ENCODE data around the gene CMSS1. TPM values are rescaled to one million over a fixed set of nuclear protein-coding genes. Genes with fewer than 3 reads are reported as not detected.

CMSS1 gene
- total and polyA plus RNA-seq, 12 donors, result 16.2 to 75.6 (median 33.0) TPM

DNA sequence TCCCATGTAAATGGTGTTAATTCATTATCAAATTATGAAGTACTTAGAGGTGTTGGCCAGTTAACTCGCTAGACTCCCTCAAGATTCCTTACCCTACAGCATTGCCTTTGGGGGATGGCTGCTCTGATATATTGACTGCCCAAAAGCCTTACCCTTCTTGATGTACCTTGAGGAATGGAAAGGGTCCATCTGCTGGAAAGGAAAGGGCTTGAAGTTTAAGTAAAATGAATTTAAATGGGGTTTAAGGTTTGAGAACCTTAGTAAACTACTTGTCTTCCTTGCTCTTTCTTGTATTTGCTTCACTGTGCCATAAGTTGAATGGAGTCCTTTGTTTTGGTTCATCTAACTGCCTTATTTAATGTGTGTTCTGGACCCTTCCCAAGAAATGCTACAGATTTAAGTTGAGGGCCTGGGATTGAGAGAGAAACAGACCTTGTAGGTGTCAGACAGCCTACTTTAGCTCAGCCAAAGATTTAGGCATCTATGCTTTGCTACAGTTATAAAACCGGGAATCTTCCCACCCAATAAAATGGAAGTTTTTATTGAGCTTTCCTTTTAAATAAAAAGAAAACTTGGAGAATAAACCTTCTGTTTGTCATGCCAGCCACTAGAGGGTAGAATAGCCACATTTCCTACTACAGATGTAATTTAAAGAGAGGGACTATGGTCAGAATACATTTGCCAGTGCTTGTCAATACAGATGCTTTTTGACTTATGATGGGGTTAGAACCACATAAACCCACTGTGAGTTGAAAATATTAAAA is 25.3 kb downstream of the CMSS1 start:
- H3K27me3 ChIP-seq, result no peaks in the 10 kb centered on the region
- H3K27ac ChIP-seq, result peak overlapping the region in 1 of 5 donors; percentile 6
- 46 to 49% (median 48%) methylated on average over 2 of the region's 2 CpGs for WGBS, 4 donors
- peaks cover 0 to 32% of the 10 kb centered on the region in 2 donors for H3K4me1 ChIP-seq (replicated peaks in 1 of 2)
- TF ChIP-seq, protein P1, sequence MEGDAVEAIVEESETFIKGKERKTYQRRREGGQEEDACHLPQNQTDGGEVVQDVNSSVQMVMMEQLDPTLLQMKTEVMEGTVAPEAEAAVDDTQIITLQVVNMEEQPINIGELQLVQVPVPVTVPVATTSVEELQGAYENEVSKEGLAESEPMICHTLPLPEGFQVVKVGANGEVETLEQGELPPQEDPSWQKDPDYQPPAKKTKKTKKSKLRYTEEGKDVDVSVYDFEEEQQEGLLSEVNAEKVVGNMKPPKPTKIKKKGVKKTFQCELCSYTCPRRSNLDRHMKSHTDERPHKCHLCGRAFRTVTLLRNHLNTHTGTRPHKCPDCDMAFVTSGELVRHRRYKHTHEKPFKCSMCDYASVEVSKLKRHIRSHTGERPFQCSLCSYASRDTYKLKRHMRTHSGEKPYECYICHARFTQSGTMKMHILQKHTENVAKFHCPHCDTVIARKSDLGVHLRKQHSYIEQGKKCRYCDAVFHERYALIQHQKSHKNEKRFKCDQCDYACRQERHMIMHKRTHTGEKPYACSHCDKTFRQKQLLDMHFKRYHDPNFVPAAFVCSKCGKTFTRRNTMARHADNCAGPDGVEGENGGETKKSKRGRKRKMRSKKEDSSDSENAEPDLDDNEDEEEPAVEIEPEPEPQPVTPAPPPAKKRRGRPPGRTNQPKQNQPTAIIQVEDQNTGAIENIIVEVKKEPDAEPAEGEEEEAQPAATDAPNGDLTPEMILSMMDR (IDR thresholded peaks at IDR 0.05), result peak; percentile 63 to 83 (median 77)
- no peak for TF ChIP-seq POLR2A (IDR thresholded peaks at IDR 0.05)
- no peaks in the 10 kb centered on the region for H3K9me3 ChIP-seq (replicated peaks in 1 of 3)
- no peaks in the 10 kb centered on the region for H3K36me3 ChIP-seq (replicated peaks in 1 of 2)
- no peak overlapping the region for H3K4me3 ChIP-seq
- intact Hi-C loops (cut with DNase I), result loop anchor here (5.0 to 10.0 kb wide), 2 partner anchors 222 to 414 kb away; no protein-coding TSS in a partner anchor
- DNase-seq, result no peak

DNA sequence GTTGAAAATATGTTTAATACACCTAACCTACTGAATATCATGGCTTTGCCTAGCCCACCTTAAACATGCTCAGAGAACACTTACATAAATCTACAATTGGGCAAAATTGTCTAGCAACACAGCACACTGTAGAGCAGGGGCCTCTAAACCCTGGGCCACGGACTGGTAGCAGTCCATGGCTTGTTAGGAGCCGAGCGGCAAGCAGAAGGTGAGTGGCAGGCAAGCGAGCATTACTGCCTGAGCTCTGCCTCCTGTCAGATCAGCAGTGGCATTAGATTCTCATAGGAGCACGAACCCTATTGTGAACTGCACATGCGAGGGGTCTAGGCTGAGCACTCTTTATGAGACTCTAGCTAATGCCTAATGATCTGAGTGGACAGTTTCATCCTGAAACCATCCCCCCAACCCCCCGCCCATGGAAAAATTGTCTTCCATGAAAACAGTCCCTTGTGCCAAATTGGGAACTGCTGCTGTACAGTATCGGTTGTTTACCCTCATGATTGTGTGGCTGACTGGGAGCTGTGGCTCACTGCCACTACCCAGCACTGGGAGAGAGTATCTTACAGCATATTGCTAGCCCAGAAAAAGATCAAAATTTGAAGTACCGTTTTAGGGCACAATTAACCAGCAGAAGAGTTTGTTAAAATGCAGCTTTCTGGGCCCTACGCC is 26.1 kb downstream of the CMSS1 start:
- 67 to 75% (median 71%) methylated on average over 5 to 10 of the region's 10 CpGs for WGBS, 4 donors
- Histone ChIP-seq H3K27ac (peak overlapping the region in 2 of 5 donors; percentile 4 to 29), H3K4me1 (replicated peaks in 1 of 2) (peaks cover 0 to 32% of the 10 kb centered on the region in 2 donors), H3K27me3 (no peaks in the 10 kb centered on the region), H3K4me3 (no peak overlapping the region), H3K36me3 (replicated peaks in 1 of 2) (no peaks in the 10 kb centered on the region), H3K9me3 (replicated peaks in 1 of 3) (no peaks in the 10 kb centered on the region)
- TF ChIP-seq POLR2A (IDR thresholded peaks at IDR 0.05), result no peak
- TF ChIP-seq, protein P1 (IDR thresholded peaks at IDR 0.05), result peak in 2 of 6 experiments; percentile 7 to 20
- DNase-seq, result no peak
- intact Hi-C loops (cut with DNase I), result loop anchor here (5.0 to 10.0 kb wide), 2 partner anchors 221 to 414 kb away; no protein-coding TSS in a partner anchor

DNA sequence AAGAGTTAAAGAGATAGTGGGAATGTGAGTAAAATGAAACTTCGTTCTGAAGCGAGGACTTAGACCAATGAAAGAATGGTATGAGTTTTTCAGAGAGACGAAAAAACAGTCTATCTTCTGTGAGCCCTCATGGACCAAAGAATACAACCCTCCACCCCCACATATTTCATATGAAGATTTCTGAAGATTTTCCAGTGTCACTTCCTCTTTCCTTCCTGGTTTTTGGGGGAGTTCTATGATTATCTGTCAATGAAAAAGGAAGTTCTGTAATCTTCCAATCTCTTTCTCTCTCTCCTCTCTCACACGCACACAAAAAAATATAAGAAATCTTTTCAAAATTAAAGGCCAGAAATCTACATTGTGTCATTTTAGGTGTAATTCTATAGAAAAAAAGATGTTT is 27.7 kb downstream of the CMSS1 start:
- Histone ChIP-seq H3K9me3 (replicated peaks in 1 of 3) (no peaks in the 10 kb centered on the region), H3K36me3 (replicated peaks in 1 of 2) (no peaks in the 10 kb centered on the region), H3K4me1 (replicated peaks in 1 of 2) (peaks cover 0 to 32% of the 10 kb centered on the region in 2 donors), H3K4me3 (no peak overlapping the region), H3K27ac (peak overlapping the region in 1 of 5 donors; percentile 8), H3K27me3 (no peaks in the 10 kb centered on the region)
- 56 to 69% (median 64%) methylated on average over 4 of the region's 4 CpGs for WGBS, 4 donors
- DNase-seq, result no peak
- no peak for TF ChIP-seq POLR2A (IDR thresholded peaks at IDR 0.05)
- TF ChIP-seq, protein P1 (IDR thresholded peaks at IDR 0.05), result no peak
- intact Hi-C loops (cut with DNase I), result loop anchor here (10.0 kb wide), 1 partner anchor 219 kb away; no protein-coding TSS in a partner anchor

DNA sequence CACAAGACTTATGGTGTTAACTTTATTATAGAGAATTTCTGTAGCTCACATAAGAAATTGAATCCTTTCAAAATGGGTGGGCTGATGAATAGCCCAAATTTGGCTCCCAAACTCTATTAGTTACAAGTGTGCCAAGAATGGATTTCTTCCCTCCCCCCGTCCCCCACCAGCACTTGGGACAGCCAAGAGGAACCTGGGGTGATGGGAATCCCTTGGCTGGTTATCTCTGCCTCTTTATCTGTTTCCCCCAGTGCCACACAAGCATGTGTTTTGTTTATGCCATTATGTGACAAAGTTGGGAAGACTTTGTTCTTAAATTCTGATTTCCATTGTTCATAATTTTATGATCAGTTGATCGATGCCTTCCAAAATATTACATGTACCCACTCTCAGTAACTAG is 28.3 kb downstream of the CMSS1 start:
- H3K27ac ChIP-seq, result peak overlapping the region in 2 of 5 donors; percentile 8 to 18
- peaks cover 0 to 32% of the 10 kb centered on the region in 2 donors for H3K4me1 ChIP-seq (replicated peaks in 1 of 2)
- intact Hi-C loops (cut with DNase I), result loop anchor here (10.0 kb wide), 1 partner anchor 219 kb away; no protein-coding TSS in a partner anchor
- WGBS, 4 donors, result 65 to 84% (median 79%) methylated on average over 2 of the region's 2 CpGs
- H3K27me3 ChIP-seq, result no peaks in the 10 kb centered on the region
- no peaks in the 10 kb centered on the region for H3K36me3 ChIP-seq (replicated peaks in 1 of 2)
- H3K4me3 ChIP-seq, result no peak overlapping the region
- no peaks in the 10 kb centered on the region for H3K9me3 ChIP-seq (replicated peaks in 1 of 3)
- no peak for DNase-seq
- no peak for TF ChIP-seq POLR2A (IDR thresholded peaks at IDR 0.05)
- TF ChIP-seq, protein P1 (IDR thresholded peaks at IDR 0.05), result no peak

Measured in adrenal gland (tissue), 12 donors.